TTC549 (cell line): ENCODE results near the gene IL22.

Experiments used
- FAIRE-seq: peaks from 2 replicates; lab custom pipeline; 2012; peaks lifted over from hg19 to GRCh38; lab: Jason Lieb, UNC

The IL22 gene

GRCh38 chr12:68264158-68264855 is 10.9 kb upstream of the IL22 start:
- FAIRE-seq: no peak

GRCh38 chr12:68263366-68263765 is 10.0 kb upstream of the IL22 start:
- FAIRE-seq: no peak

- no peak for FAIRE-seq
These were observed 8.5 kb upstream of the IL22 start for GRCh38 chr12:68261896-68262295.

GRCh38 chr12:68260153-68260552 is 6.7 kb upstream of the IL22 start:
- FAIRE-seq: no peak

- no peak for FAIRE-seq
These were observed 6.0 kb upstream of the IL22 start for GRCh38 chr12:68259318-68259940.

- no peak for FAIRE-seq
These were observed 1.3 kb downstream of the IL22 start for GRCh38 chr12:68252077-68252476.

- FAIRE-seq: no peak
These were observed 3.0 kb downstream of the IL22 start for GRCh38 chr12:68250454-68250853.

- no peak for FAIRE-seq
These were observed 5.6 kb downstream of the IL22 start for GRCh38 chr12:68247785-68248184.

- no peak for FAIRE-seq
These were observed 7.1 kb downstream of the IL22 start for GRCh38 chr12:68246350-68246749.

GRCh38 chr12:68245180-68246021 is 8.0 kb downstream of the IL22 start:
- no peak for FAIRE-seq

- no peak for FAIRE-seq
These were observed 10.6 kb downstream of the IL22 start for GRCh38 chr12:68242777-68243176.

- no peak for FAIRE-seq
These were observed 12.4 kb downstream of the IL22 start for GRCh38 chr12:68240975-68241374.

GRCh38 chr12:68240079-68240478 is 13.3 kb downstream of the IL22 start:
- no peak for FAIRE-seq

- FAIRE-seq: no peak
These were observed 14.0 kb downstream of the IL22 start for GRCh38 chr12:68239309-68239982.

GRCh38 chr12:68237619-68238018 is 15.8 kb downstream of the IL22 start:
- no peak for FAIRE-seq

GRCh38 chr12:68237078-68237477 is 16.3 kb downstream of the IL22 start:
- FAIRE-seq: no peak

- no peak for FAIRE-seq
These were observed 16.9 kb downstream of the IL22 start for GRCh38 chr12:68236421-68237059.

- FAIRE-seq: no peak
These were observed 17.8 kb downstream of the IL22 start for GRCh38 chr12:68235576-68235975.

GRCh38 chr12:68234140-68234539 is 19.3 kb downstream of the IL22 start:
- FAIRE-seq: no peak

- FAIRE-seq: no peak
These were observed 19.9 kb downstream of the IL22 start for GRCh38 chr12:68233498-68233897.

- FAIRE-seq: no peak
These were observed 21.7 kb downstream of the IL22 start for GRCh38 chr12:68231691-68232090.

- FAIRE-seq: no peak
These were observed 22.2 kb downstream of the IL22 start for GRCh38 chr12:68231229-68231628.
